Activated T-cell treated with anti-CD3 and anti-CD28 coated beads for 4 hours (primary cell): Measurements from ENCODE around the gene P3H4.

Source experiments
- DNase-seq: peaks from one replicate; pipeline ENCODE4 v3.0.0-alpha.2; 2020

The P3H4 gene

DNA sequence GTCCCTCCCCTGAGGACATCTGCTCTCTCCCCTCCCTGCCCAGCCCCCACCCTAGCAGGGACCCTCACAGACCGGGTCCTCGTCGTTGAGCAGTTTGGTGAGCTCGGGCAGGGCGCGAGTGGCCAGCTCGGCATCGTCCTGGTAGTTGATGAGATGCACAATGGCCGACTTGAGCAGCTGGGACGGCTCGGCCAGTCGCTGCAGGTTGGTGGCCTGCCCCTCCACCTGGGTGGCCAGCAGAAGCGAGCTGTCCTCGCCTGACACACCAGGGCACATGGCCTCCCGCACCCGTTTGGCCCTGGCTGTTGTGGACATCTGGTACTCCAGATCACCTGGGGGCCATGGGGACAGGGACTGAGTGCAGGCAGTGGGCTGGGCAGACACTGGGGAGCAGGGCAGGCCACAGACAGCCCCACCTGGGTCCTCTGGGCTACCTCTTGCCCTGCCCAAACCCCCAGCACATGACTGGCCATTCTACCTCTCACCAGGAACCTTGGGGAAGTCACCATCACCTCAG is 42.3 kb downstream of the P3H4 start:
- no peak for DNase-seq

- DNase-seq: no peak
Measured at GRCh38 chr17:41768682-41769288, 43.0 kb downstream of the P3H4 start.

- DNase-seq: no peak
Measured at GRCh38 chr17:41767324-41768042, 44.3 kb downstream of the P3H4 start.

DNA sequence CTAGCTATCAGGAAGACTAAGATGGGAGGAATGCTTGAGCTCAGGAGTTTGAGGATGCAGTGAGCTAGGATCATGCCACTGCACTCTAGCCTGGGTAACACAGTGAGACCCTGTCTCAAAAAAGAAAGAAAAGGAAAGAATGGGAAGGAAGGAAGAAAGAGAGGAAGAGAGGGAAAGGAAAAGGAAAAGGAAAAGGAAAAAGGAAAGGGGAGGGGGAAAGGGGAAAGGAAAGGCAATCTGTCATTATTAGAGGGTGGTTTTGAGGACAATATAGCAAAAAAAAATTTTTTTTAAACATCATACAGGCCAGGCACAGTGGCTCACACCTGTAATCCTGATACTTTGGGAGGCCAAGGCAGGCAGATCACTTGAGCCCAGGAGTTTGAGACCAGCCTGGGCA is 45.6 kb downstream of the P3H4 start:
- DNase-seq: no peak

GRCh38 chr17:41763327-41763726 is 48.4 kb downstream of the P3H4 start:
- no peak for DNase-seq

DNA sequence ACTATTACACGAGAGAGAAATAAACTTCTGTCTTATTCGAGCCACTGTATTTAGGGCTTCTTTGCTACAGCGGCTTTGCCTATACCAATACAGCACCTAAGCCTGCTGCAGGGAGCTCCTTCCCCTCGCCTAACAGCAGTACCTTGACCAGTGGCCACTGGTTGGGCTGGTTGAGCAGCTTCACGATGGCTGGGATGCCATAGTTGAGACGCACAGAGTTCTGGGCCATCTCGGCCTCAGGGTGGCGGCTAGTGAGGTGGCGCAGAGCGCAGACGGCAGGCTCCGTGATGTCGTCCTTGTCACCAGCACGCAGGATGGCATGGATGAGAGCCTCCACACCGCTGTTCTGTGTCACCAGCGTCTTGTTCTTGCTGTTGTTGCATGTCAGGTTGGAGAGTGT is 48.9 kb downstream of the P3H4 start:
- no peak for DNase-seq

- DNase-seq: no peak
Measured at GRCh38 chr17:41762391-41762790, 49.4 kb downstream of the P3H4 start.

DNA sequence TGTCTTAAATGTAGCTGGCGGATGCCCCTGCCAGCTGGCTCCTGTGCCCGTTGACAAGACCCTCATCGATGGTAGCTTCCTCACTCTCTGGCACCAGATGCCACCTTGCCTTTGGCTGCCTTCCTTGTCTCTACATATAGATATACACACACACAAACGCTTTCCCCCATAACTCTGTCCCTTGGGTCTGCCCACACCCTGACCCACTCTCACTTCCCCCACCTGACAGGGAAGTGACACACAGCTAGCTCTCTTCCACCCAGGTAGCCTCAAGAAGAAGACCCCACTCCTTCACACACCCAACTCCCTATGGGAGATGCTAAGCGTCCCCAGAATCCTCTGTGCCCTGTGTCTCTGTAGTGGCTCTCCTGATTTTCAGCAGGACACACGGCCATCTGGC is 50.9 kb downstream of the P3H4 start:
- DNase-seq: no peak

DNA sequence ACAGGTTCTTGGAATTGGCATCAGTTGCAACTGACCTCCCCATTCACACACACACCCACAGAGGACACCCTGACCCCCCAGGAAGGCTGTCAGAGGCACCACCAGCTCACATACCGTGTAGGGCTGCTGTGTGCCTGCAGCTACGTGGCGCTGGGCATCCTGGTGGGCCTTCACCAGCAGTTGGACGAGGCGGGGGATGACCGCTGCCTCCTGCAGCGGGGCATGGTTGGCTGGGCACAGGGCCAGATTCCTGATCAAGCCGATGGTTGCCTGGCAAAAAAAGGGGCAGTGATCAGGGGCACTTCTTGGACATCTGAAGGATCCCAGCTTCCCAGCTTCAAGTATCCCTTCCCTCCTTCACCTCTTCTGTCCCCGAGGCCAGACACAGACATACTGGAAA is 53.1 kb downstream of the P3H4 start:
- DNase-seq: no peak

DNA sequence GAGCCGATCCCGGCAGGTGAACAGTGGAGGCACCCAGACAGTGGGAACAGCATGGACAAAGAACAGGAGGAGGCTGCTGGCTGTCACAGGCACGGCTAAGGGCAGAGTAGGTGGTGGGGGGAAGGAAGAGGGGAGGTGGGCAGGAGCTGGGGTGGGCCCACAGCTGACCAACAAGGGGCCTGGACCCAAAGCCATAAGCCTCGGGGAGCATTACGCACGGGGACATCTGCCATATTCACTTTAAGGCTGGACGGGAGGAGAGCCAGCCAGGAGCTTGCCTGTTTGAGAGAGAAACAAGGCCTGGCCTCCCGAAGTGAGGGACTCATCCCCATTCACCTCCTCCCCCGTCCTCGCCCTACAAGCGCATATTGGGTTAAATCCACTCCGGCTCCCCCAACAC is 57.7 kb downstream of the P3H4 start:
- DNase-seq: no peak
